Stimulated activated CD8-positive, alpha-beta memory T cell treated with anti-CD3 and anti-CD28 coated beads, Interleukin-7, amount 100 ng/mL, for 24 hours (primary cell): Measurements from ENCODE around the gene FBXL17.
"Not testable (repeated sequence)": the region's sequence is repeated elsewhere in the genome, so short reads cannot be mapped to it uniquely, and the experiment has no call there.

Source experiments
- DNase-seq: peaks from one replicate; pipeline ENCODE4 v3.0.0-alpha.2; 2020; ENCODE audit warnings: low read depth

FBXL17 gene

GRCh38 chr5:108249095-108249784, 132.7 kb downstream of the FBXL17 start:
- DNase-seq, result no peak

- no peak for DNase-seq
These were observed 142.7 kb downstream of the FBXL17 start for GRCh38 chr5:108238936-108239887.

DNA sequence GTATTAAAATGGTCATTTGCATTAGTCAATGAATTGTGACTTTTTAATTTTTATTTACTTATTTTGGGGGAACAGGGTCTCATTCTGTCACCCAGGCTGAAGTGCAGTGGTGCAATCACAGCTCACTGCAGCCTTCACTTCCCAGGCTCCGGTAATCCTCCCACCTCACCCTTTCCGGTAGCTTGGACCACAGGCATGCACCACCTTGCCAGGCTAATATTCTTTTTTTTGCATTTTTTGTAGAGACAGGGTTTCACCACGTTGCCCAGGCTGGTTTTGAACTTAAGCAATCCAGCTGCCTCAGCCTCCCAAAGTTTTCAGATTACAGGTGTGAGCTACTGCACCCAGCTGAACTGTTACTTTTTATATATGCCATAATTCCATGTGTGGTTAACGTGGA, 143.4 kb downstream of the FBXL17 start:
- no peak for DNase-seq

GRCh38 chr5:108233617-108234155, 148.2 kb downstream of the FBXL17 start:
- no peak for DNase-seq

DNA sequence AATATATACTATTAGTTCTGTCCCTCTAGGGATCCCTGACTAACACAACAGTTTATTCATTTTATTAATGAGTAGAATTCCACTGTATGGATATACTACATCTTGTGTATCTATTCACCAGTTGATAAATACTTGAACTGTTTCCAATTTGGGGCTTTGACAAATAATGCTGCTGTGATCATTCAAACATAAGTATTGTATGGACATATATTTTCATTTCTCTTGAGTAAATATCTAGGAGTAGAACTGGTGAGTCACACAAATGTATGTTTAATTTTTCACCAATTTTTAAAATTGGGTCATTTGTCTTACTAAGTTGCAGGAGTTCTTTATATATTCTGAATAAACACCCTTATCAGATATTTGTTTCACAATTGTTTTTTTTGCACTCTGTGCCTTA, 149.1 kb downstream of the FBXL17 start:
- no peak for DNase-seq

GRCh38 chr5:108222011-108222410, 159.9 kb downstream of the FBXL17 start:
- DNase-seq, result no peak

- DNase-seq, result no peak
These were observed 161.1 kb downstream of the FBXL17 start for GRCh38 chr5:108220834-108221233.

- DNase-seq, result no peak
These were observed 165.0 kb downstream of the FBXL17 start for GRCh38 chr5:108216890-108217289.

GRCh38 chr5:108214857-108215256, 167.0 kb downstream of the FBXL17 start:
- no peak for DNase-seq

- no peak for DNase-seq
These were observed 169.0 kb downstream of the FBXL17 start for GRCh38 chr5:108212775-108213346.

- DNase-seq, result no peak
These were observed 175.2 kb downstream of the FBXL17 start for GRCh38 chr5:108206707-108207106.

DNA sequence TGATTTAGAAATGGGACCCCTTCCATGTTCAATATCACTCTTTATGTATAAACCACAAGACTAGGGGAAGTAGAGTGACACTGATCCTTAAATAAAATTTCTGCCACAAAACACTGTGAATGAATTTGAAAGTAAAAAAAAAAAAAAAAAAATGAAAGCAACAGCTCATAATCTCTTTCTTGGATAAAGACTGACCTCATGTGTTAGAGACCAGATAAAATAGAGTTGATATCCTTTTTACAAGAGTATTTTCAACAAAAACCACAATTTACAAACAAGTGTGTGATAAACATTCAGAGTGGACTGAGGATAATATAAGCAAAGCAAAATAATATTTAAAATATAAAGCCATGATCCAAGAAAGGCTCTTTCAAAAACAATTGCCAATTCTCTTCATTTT, 180.2 kb downstream of the FBXL17 start:
- no peak for DNase-seq

DNA sequence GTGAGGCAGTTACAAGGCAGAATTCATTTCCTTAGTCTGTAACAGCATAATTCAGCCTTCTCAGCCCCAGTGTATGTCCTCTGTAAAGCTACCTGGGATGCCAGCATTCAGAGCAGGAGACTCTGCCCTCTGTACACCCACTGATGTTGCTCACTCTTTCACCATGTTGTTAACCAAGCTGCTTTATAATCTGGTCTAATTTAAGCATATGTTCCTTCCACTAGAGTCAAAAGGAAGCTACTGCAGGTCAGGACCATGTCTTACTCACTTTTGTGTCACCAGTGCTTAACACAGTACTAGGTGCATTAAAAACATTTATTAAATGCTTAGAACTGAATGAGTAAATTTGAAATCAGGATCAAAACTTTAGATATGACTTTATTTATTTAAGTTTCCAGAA, 185.6 kb downstream of the FBXL17 start:
- DNase-seq, result no peak

GRCh38 chr5:108193021-108193795, 188.7 kb downstream of the FBXL17 start:
- DNase-seq, result no peak

- DNase-seq, result no peak
These were observed 197.0 kb downstream of the FBXL17 start for GRCh38 chr5:108184940-108185339.

DNA sequence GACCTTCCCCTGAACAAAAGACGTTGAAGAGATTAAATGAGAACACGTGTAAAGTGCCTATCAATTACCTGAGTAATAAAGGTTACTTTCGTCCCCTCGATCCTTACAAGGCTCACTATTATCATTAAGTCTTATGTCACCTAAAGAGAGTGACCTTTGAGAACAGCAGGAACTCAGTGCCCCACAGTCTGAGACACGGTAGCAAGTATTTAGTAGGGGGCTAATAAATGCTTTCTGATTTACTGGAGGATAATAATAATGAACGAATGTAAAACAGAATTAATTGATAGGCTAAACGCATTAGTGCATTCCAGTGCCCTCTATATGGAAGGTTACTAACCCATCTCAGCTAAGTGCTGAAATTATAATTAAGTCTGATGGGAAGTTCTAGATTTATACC, 199.9 kb downstream of the FBXL17 start:
- DNase-seq, result no peak

DNA sequence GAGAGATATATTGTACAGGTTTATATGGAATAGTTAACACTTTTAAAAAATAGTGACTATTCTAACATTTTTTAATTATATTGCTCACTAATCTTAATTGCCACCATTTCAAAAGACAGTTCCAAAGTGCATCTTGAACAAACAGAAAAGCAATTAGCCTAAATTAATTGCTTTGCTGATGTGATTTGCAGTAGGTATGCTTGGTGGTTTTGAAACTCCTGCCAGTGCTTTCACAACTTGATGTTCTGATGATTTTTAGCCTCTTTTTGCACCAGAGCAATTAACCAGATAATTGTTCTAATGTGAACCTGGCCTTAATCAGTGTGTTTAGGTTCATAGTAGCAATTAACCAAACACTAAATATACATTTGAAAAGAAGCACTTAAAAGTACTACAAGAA, 207.6 kb downstream of the FBXL17 start:
- no peak for DNase-seq

GRCh38 chr5:108171759-108172158, 210.1 kb downstream of the FBXL17 start:
- no peak for DNase-seq

DNA sequence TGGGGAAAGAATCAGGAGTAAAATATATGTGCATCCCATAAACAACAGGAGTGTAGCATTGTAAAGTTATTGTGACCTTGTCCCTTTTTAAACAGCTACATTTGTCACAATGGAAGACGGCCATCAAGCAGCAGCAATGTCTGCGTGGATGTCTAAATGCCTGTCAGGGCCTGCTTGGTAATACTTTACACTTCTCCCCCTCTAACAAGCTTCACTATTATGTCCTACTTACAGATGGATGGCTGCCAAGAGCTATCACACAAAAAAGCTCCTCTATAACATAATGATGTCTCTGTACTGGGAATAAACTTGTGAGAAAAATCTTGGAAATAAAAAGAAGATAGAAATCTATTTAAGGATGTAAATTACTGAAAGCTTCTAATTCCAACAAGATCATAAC, 213.0 kb downstream of the FBXL17 start:
- no peak for DNase-seq

DNA sequence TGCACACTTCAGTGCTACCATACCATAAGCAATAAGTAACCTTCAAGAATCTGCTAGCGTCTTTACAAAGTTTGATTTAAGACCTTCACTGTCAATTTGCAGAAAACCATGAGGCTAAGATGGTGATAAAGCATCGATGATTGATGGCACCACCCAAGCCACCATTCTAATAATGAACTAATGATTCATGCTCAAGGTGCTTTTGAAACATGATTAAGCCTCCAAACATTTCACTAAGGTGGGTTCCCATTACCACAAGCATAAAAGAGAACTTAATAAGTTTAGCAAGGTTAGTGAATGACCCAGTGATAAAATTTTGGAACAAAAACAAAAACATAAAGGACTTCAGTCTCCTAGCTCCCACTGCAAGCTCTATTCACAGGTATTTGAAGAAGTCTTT, 214.7 kb downstream of the FBXL17 start:
- DNase-seq, result no peak

DNA sequence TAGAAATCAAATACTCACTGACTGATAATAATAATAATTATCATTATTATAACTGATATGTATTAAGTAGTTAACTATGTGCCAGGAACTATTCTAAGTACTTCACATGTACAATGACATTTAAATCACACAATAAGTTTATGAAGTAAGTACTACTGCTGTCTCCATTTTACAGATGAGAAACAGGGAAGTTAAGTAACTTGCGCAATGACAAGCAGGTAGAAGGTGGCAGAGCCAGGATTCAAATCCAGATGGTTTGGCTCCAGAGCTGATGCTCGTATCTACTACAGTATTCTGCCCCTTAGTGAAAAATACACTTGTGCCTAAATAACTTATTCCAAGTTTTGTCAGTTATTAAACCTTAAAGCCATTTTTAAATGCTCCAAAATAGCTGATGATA, 217.3 kb downstream of the FBXL17 start:
- DNase-seq, result no peak

DNA sequence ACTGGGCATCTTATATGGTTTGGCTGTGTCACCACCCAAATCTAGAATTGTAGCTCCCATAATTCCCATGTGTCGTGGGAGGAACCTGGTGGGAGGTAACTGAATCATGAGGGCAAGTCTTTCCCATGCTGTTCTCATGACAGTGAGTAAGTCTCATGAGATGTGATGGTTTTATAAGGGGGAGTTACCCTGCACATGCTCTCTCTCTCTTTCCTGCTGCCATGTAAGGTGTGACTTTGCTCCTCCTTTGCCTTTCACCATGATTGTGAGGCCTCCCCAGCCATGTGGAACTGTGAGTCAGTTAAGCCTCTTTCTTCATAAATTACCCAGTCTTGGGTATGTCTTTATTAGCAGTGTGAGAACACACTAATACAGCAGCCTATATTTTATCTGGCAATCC, 229.0 kb downstream of the FBXL17 start:
- DNase-seq, result not testable (repeated sequence)
